ENCODE measurements around the gene TUBAL3.

DNA sequence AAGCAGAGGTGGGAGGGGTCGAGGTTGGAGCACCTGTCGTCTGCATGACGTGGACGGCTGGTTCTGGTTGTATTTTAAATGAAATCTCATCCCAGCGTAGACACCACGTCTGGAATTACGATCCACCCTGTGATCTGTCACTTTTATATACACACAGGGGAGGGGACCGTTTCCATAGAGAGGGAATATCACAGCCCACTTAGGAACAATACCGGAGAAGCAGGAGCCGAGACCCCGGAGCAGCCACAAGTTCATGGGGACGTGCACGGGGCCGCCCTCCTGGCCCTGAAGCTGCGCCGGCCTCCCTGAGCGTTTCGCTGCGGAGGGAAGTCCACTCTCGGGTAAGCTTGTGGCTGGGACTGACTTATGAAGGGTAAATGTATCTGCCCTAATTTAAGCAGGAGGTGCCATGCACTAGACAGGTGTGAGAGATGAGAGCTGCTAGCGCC, 39.7 kb downstream of the TUBAL3 start, which contains the start of gene UCN3:
- no peak for TF ChIP-seq EP300 (IDR thresholded peaks at IDR 0.05; ENCODE audit: low read depth)
- TF ChIP-seq, protein P1, sequence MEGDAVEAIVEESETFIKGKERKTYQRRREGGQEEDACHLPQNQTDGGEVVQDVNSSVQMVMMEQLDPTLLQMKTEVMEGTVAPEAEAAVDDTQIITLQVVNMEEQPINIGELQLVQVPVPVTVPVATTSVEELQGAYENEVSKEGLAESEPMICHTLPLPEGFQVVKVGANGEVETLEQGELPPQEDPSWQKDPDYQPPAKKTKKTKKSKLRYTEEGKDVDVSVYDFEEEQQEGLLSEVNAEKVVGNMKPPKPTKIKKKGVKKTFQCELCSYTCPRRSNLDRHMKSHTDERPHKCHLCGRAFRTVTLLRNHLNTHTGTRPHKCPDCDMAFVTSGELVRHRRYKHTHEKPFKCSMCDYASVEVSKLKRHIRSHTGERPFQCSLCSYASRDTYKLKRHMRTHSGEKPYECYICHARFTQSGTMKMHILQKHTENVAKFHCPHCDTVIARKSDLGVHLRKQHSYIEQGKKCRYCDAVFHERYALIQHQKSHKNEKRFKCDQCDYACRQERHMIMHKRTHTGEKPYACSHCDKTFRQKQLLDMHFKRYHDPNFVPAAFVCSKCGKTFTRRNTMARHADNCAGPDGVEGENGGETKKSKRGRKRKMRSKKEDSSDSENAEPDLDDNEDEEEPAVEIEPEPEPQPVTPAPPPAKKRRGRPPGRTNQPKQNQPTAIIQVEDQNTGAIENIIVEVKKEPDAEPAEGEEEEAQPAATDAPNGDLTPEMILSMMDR (IDR thresholded peaks at IDR 0.05) = no peak
- TF ChIP-seq POLR2A (IDR thresholded peaks at IDR 0.05) = no peak
